Esophagus squamous epithelium (tissue), 5 donors: ENCODE measurements around the gene RUNX1. TPM values are rescaled to one million over a fixed set of nuclear protein-coding genes. Genes with fewer than 3 reads are reported as not detected.

Experiments used
- DNase-seq: peaks from one replicate; lab custom pipeline; 2025; lab: John Stamatoyannopoulos, UW
- H3K27ac ChIP-seq, 4 donors: fragments of 200-600 bp; sonication (generic); one replicate each; pipeline ENCODE4 v1.5.1; 2016 to 2019; ENCODE audit warnings: mild to moderate bottlenecking in 1 of 4
- H3K27me3 ChIP-seq, 4 donors: fragments of 200-600 bp; sonication (generic); 1 replicate in 3 of 4; 2 replicates in 1 of 4; pipeline versions ENCODE4 v1.5.1 to v1.6.0; 2017 to 2021; ENCODE audit warnings: antibody characterized with exemption in 1 of 4
- H3K36me3 ChIP-seq, 3 donors: fragments of 200-600 bp; sonication (generic); one replicate each; pipeline ENCODE4 v1.5.1; 2016 to 2019
- H3K4me1 ChIP-seq, 3 donors: fragments of 200-600 bp; sonication (generic); one replicate each; pipeline ENCODE4 v1.5.1; 2017 to 2019
- H3K4me3 ChIP-seq, 4 donors: fragments of 200-600 bp; sonication (generic); 1 replicate in 3 of 4; 2 replicates in 1 of 4; pipeline ENCODE4 v1.5.1; 2016 to 2019; ENCODE audit warnings: mild to moderate bottlenecking in 2 of 4, moderate library complexity in 1 of 4
- H3K9me3 ChIP-seq, 3 donors: fragments of 200-600 bp; sonication (generic); one replicate each; pipeline ENCODE4 v1.5.1; 2016 to 2019
- POLR2A ChIP-seq, 4 donors: fragments of 450-650 bp; IDR thresholded peaks; one replicate each; pipeline ENCODE4 v1.6.1; 2017; ENCODE audit warnings: antibody characterized with exemption in 4 of 4, mild to moderate bottlenecking in 4 of 4, moderate library complexity in 3 of 4
- WGBS, 2 donors: methylation state at CpG; one replicate each; pipeline ENCODE4 v1.1.5; 2018; 5-methylcytosine and 5-hydroxymethylcytosine counted together
- intact Hi-C: fragments of 100-400 bp; cut with DNase I; formaldehyde crosslinking; loops from one replicate; pipeline ENCODE4 v1.15.0; 2022
- total RNA-seq, 4 donors: library from RNA; depleted of rRNA; stranded (reverse); fragments of >200 nt; gene quantifications; one replicate each; pipeline ENCODE4 v1.1.0, GENCODE V29; 2016
- TF ChIP-seq, protein P1 (sequence below), 6 experiments: fragments of 450-650 bp in 4 of 6; fragments of 200-600 bp in 2 of 6; sonication (generic) in 2 of 6; IDR thresholded peaks; one replicate each; pipeline ENCODE4 v1.5.1; 2016 to 2019; ENCODE audit warnings: antibody characterized with exemption in 6 of 6, mild to moderate bottlenecking in 4 of 6, moderate library complexity in 4 of 6
- donor health status: DM: yes; HTN: yes; CAD: no.

RUNX1 gene
- total RNA-seq, 4 donors from 2014 or later: 8.2 to 25.4 (median 18.3) TPM

DNA sequence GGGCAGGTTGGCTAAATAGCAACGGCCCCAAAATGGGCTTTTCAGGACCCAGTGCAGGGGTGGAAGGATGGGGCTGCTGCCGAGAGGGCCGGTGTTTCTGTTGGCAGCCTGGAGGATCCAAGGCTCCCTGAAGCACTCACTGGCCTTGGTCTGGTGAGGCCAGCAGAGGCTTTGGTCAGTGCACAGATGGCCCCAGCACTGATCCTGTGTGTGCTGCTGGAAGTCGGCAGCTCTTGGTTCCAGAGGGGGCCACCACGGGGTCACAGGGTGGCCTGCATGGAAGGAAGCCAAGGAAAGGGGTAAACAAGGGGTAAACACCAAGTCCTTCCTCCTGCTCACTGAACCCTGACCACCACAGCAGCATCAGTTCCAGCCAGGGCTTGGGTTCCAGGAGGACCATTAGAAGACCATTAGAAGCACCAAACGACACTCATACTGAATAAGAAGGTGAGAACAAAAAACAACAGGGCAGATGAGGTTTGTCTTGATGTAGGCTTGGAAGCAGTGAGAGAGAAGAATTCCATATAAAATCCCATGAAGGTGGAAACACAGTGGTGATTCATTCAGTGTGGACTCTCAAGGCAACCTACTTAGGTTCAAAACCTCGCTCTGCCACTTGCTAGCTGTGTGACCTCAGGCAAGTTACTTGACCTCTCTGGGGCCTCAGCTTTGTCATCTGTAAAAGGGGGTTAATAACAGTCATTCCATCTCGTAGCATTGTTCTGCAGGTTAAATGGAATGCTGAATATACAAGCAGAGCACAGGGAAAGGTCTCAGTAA is 184.5 kb downstream of the RUNX1 start:
- Histone ChIP-seq H3K27ac (peak overlapping the region; percentile 61 to 78 (median 74)), H3K4me3 (no peak overlapping the region), H3K9me3 (no peaks in the 10 kb centered on the region), H3K27me3 (no peaks in the 10 kb centered on the region), H3K36me3 (peaks cover 5 to 76% (median 6%) of the 10 kb centered on the region in 3 donors), H3K4me1 (peaks cover 8 to 55% (median 19%) of the 10 kb centered on the region in 3 donors)
- intact Hi-C loops: no loop called here
- TF ChIP-seq POLR2A (IDR thresholded peaks at IDR 0.05): no peak
- TF ChIP-seq, protein P1, sequence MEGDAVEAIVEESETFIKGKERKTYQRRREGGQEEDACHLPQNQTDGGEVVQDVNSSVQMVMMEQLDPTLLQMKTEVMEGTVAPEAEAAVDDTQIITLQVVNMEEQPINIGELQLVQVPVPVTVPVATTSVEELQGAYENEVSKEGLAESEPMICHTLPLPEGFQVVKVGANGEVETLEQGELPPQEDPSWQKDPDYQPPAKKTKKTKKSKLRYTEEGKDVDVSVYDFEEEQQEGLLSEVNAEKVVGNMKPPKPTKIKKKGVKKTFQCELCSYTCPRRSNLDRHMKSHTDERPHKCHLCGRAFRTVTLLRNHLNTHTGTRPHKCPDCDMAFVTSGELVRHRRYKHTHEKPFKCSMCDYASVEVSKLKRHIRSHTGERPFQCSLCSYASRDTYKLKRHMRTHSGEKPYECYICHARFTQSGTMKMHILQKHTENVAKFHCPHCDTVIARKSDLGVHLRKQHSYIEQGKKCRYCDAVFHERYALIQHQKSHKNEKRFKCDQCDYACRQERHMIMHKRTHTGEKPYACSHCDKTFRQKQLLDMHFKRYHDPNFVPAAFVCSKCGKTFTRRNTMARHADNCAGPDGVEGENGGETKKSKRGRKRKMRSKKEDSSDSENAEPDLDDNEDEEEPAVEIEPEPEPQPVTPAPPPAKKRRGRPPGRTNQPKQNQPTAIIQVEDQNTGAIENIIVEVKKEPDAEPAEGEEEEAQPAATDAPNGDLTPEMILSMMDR (IDR thresholded peaks at IDR 0.05): no peak
- DNase-seq: no peak
- 55 to 79% methylated on average over 6 to 8 of the region's 8 CpGs for WGBS, 2 donors

DNA sequence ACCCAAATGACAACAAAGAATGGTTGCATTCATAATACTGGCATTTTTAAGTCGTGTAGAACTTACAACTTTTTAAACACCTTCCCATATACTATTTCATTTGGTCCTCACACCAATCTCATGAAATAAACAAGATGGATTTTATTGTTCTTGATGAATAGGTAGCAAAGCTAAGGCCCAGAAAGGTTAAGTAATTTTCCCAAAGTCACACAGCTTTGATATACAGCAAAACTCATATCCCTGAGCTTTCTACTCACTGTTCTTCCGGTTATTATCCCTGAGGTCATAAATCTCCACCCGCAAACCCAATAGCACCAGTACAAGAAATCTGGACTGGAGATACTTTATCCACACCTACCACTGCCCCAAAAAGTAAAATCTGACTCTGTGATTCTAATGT is 186.2 kb downstream of the RUNX1 start:
- Histone ChIP-seq H3K27me3 (no peaks in the 10 kb centered on the region), H3K27ac (no peak overlapping the region), H3K36me3 (peaks cover 13 to 76% (median 13%) of the 10 kb centered on the region in 3 donors), H3K9me3 (no peaks in the 10 kb centered on the region), H3K4me1 (peaks cover 8 to 55% (median 19%) of the 10 kb centered on the region in 3 donors), H3K4me3 (no peak overlapping the region)
- TF ChIP-seq POLR2A (IDR thresholded peaks at IDR 0.05): no peak
- TF ChIP-seq, protein P1 (IDR thresholded peaks at IDR 0.05): no peak
- intact Hi-C loops: no loop called here
- no peak for DNase-seq
- 94 to 96% methylated on average over 3 of the region's 3 CpGs for WGBS, 2 donors

DNA sequence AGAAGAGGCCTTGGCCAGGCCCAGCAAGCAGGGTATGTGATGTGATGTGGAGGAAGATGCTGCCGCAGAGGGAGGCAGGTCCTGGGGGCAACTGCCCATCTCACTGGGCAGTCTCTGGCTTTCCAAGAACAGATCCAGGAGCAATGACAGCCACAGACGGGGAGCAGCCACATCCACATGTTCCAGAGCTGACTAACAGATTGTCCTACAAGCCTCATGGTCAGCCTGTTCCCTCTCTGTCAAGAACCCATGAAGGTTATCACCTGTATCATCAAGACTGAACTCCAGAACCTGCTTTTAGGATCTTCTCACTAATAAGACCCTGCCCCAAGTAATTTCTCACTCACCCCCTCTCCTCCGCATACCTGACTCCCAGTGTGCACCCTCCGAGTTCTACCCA is 187.8 kb downstream of the RUNX1 start:
- Histone ChIP-seq H3K4me1 (peaks cover 8 to 39% (median 15%) of the 10 kb centered on the region in 3 donors), H3K27ac (no peak overlapping the region), H3K27me3 (no peaks in the 10 kb centered on the region), H3K36me3 (peaks cover 13 to 78% (median 22%) of the 10 kb centered on the region in 3 donors), H3K4me3 (no peak overlapping the region), H3K9me3 (no peaks in the 10 kb centered on the region)
- 82 to 100% methylated on average over 3 to 4 of the region's 4 CpGs for WGBS, 2 donors
- TF ChIP-seq, protein P1 (IDR thresholded peaks at IDR 0.05): no peak
- no peak for TF ChIP-seq POLR2A (IDR thresholded peaks at IDR 0.05)
- intact Hi-C loops: no loop called here
- no peak for DNase-seq

DNA sequence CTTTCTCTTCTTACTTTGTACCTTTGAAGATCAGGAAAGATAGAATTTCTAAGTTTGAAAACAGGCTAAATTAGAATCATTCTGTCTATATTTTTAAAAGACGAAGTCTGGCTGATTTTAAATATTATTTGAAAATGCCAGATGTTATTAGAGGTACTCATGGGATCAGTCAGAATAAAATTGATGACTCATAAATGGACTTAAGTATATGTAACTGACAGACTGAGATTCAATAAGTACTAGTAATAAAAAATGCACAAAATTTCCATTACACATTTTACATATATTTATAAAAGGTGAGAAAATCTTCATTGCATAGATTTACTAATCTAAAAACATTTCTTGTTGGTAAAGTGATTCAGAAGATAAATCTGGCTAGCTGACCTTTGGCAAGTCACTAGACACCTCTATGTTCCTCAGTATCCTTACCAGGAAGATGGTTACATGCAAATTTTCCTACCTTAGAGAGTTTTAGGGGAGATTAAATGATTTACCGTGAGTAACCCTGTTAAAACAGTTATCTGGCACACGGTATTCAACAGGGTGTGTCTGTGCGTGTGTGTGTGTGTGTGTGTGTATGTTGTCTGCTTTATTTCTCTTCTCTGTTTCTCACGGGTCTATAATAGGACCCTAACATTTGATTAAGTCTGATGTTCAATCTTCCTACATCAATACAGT is 189.0 kb downstream of the RUNX1 start:
- peaks cover 8 to 27% (median 10%) of the 10 kb centered on the region in 3 donors for H3K4me1 ChIP-seq
- no peak overlapping the region for H3K4me3 ChIP-seq
- TF ChIP-seq POLR2A (IDR thresholded peaks at IDR 0.05): no peak
- TF ChIP-seq, protein P1 (IDR thresholded peaks at IDR 0.05): no peak
- no peaks in the 10 kb centered on the region for H3K9me3 ChIP-seq
- intact Hi-C loops: no loop called here
- no peak overlapping the region for H3K27ac ChIP-seq
- 32 to 53% methylated on average over 5 of the region's 5 CpGs for WGBS, 2 donors
- no peaks in the 10 kb centered on the region for H3K27me3 ChIP-seq
- peaks cover 7 to 78% (median 22%) of the 10 kb centered on the region in 3 donors for H3K36me3 ChIP-seq
- no peak for DNase-seq

DNA sequence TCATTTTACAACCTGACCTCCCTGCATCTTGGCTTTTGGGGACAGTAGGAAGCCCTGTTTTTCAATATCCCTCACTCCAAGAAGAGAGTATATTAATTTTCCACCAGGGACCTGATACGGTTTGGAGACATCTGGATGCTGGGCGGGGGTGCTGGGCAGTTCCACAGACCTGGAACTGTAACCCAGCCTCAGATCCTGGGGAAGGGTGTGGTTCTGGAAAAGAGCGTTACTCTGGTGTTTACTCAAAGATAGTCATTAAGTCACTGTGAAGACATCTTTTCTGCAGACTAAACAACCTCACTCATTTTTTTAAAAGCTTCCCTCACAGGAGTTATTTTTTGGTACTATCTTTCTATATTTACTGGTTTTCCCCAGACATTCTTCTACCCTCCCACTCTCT is 190.5 kb downstream of the RUNX1 start:
- no peaks in the 10 kb centered on the region for H3K27me3 ChIP-seq
- no peak for DNase-seq
- TF ChIP-seq POLR2A (IDR thresholded peaks at IDR 0.05): no peak
- TF ChIP-seq, protein P1 (IDR thresholded peaks at IDR 0.05): no peak
- no peak overlapping the region for H3K4me3 ChIP-seq
- intact Hi-C loops: no loop called here
- peaks cover 0 to 12% (median 0%) of the 10 kb centered on the region in 3 donors for H3K4me1 ChIP-seq
- WGBS, 2 donors: 72% methylated on average over 3 of the region's 3 CpGs
- no peak overlapping the region for H3K27ac ChIP-seq
- H3K9me3 ChIP-seq: no peaks in the 10 kb centered on the region
- H3K36me3 ChIP-seq: peaks cover 7 to 85% (median 24%) of the 10 kb centered on the region in 3 donors
